K562 (cell line): ENCODE measurements around the gene CHSY1. TPM values are rescaled to one million over a fixed set of nuclear protein-coding genes. Genes with fewer than 3 reads are reported as not detected.

Experiments used
- BCOR ChIP-seq: fragments of 450-650 bp; IDR thresholded peaks from 2 replicates; pipeline ENCODE4 v1.6.1; 2016
- COPS2 ChIP-seq: fragments of 450-650 bp; conservative IDR thresholded peaks from 2 replicates; pipeline ENCODE4 v1.6.1; 2016; ENCODE audit warnings: mild to moderate bottlenecking, moderate library complexity
- CREM ChIP-seq: IDR thresholded peaks from 2 replicates; pipeline ENCODE4 v1.6.1; 2014; ENCODE audit warnings: antibody characterized with exemption, low read depth
- ELF2 ChIP-seq: fragments of 250-450 bp; sonication (Bioruptor Pico); IDR thresholded peaks from 2 replicates; pipeline ENCODE4 v1.5.0; 2021; ENCODE audit warnings: mild to moderate bottlenecking
- ETV5 ChIP-seq: sonication (generic); formaldehyde crosslinking; IDR thresholded peaks from 2 replicates; pipeline ENCODE4 v1.4.0; 2020; ENCODE audit warnings: low read depth, mild to moderate bottlenecking, missing genetic modification reagents
- FOSL1 ChIP-seq: fragments of 200-800 bp; sonication (Bioruptor generic); conservative IDR thresholded peaks from 2 replicates; pipeline ENCODE4 v1.6.1; 2016; ENCODE audit warnings: missing genetic modification characterization, missing compliant biosample characterization
- KLF1 ChIP-seq: fragments of 450-650 bp; IDR thresholded peaks from 2 replicates; pipeline ENCODE4 v1.6.1; 2016; ENCODE audit warnings: missing genetic modification characterization, missing compliant biosample characterization
- LARP7 ChIP-seq: fragments of 450-650 bp; IDR thresholded peaks from 2 replicates; pipeline ENCODE4 v1.6.1; 2016
- MIER1 ChIP-seq: fragments of 450-650 bp; IDR thresholded peaks from 2 replicates; pipeline ENCODE4 v1.6.1; 2016; ENCODE audit warnings: antibody characterized with exemption, mild to moderate bottlenecking, low read depth
- PCBP1 ChIP-seq: fragments of 200-400 bp; formaldehyde crosslinking; IDR thresholded peaks from 2 replicates; pipeline ENCODE4 v1.6.1; 2018; ENCODE audit warnings: mild to moderate bottlenecking, low read depth, low read length; ENCODE audit not compliant: poor library complexity, severe bottlenecking
- RBM34 ChIP-seq: fragments of 200-400 bp; formaldehyde crosslinking; IDR thresholded peaks from 2 replicates; pipeline ENCODE4 v1.6.1; 2018; ENCODE audit warnings: low read length, borderline replicate concordance; ENCODE audit not compliant: insufficient read depth
- SP2 ChIP-seq: IDR thresholded peaks from 2 replicates; pipeline ENCODE4 v1.6.1; 2011; ENCODE audit warnings: mild to moderate bottlenecking, low read depth, low read length, moderate library complexity; ENCODE audit not compliant: poor library complexity, severe bottlenecking; ENCODE audit errors: extremely low read depth
- SUPT5H ChIP-seq: fragments of 450-650 bp; IDR thresholded peaks from 2 replicates; pipeline ENCODE4 v1.6.1; 2016
- TARDBP ChIP-seq: fragments of 450-650 bp; IDR thresholded peaks from 2 replicates; pipeline ENCODE4 v1.6.1; 2016
- ZC3H8 ChIP-seq: fragments of 450-650 bp; IDR thresholded peaks from 2 replicates; pipeline ENCODE4 v1.6.1; 2017
- ZNF76 ChIP-seq: fragments of 250-450 bp; sonication (Bioruptor Pico); IDR thresholded peaks from 2 replicates; pipeline ENCODE4 v1.4.0; 2020; ENCODE audit warnings: mild to moderate bottlenecking, moderate library complexity, borderline replicate concordance
- polyA plus RNA-seq, 8 experiments: library from polyadenylated mRNA; depleted of rRNA in 4 of 8; stranded (reverse) in 5 of 8; unstranded in 3 of 8; fragments of >200 nt; fragmentation: Nextera tagmentation in 2 of 8; fragmentation: Illumina TruSeq in 1 of 8; extraction: Ambion mirVana in 2 of 8; extraction: Trizol in 1 of 8; gene quantifications; 2 replicates each; pipeline versions ENCODE4 v1.2.1 to v1.2.3, GENCODE V29; 2011 to 2014; ENCODE audit warnings: inconsistent platforms in 1 of 8, missing spikeins in 1 of 8
- total RNA-seq, 7 experiments: library from RNA; depleted of rRNA in 6 of 7; stranded (reverse); fragments of >200 nt in 6 of 7; fragmentation: Illumina TruSeq in 2 of 7; extraction: Trizol in 2 of 7; gene quantifications; 2 replicates each; pipeline versions ENCODE4 v1.2.1 to v1.2.3, GENCODE V29; 2011 to 2021; ENCODE audit warnings: low replicate concordance in 1 of 7
- TF ChIP-seq, protein P1 (sequence below): sonication (generic); formaldehyde crosslinking; IDR thresholded peaks from 2 replicates; pipeline ENCODE4 v1.9.0; 2022; ENCODE audit warnings: mild to moderate bottlenecking, missing genetic modification reagents
- TF ChIP-seq, protein P2 (sequence below): fragments of 250-450 bp; sonication (Bioruptor Pico); IDR thresholded peaks from 2 replicates; pipeline ENCODE4 v1.8.0; 2022; ENCODE audit warnings: inconsistent platforms
- TF ChIP-seq, protein P3 (sequence below): fragments of 450-650 bp; formaldehyde crosslinking; IDR thresholded peaks from 2 replicates; pipeline ENCODE4 v1.4.0; 2022; ENCODE audit warnings: mild to moderate bottlenecking, moderate library complexity
- TF ChIP-seq, protein P4 (sequence below): sonication (generic); formaldehyde crosslinking; IDR thresholded peaks from 2 replicates; pipeline ENCODE4 v1.8.0; 2022; ENCODE audit warnings: mild to moderate bottlenecking, missing genetic modification reagents
- TF ChIP-seq, protein P5 (sequence below): fragments of 250-450 bp; sonication (Bioruptor Pico); IDR thresholded peaks from 2 replicates; pipeline ENCODE4 v1.5.0; 2021

The CHSY1 gene
- total and polyA plus RNA-seq, 9 of the 15 experiments (the other 6 are each of a cell fraction or from before 2014, with no cell fraction given), result 7.0 to 16.4 (median 13.4) TPM

DNA sequence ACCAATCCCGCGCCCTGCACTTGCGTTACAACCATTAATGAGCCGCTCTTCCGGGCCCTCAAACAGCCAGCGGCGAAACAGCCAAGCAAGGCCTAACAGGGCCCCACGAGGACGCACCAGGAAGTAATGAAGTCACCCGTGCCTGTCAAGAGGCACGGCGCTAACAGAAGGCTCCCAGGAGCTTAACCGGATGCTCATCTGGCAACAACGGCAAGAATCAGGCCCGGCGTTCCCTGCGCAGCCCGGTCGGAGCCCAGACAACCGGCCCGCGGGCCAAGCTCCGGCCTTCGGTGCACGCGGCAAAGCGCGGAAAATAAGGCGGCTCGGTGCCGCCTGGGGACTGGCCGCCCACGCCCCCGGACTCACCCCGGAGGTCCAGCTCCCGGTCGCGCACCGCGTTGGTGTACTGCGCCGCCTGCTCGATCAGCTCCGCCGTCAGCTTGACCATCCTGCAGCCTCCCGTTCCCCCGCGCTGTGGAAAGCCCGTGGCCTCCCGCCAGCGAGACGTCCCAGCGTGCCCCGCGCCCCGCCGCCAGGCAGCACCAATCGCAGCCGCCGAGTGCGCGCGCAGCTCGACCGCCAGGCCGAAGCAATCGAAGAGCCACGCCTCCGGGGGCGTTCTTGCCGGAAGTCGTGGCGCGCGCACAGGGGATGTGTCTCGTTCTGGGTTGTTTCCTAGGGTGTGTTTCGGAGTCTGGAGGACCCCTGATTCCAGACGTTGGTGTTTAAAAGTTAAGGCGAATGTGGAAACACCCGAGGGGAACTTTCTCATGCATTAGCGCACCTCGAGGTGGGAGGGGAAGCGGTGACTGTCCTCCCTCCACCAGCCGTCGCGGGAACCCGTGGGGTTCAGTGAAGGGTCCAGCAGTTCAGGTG lies 43.1 kb upstream of the CHSY1 start, which contains the start of gene SNRPA1 (continued):
- TF ChIP-seq, protein P1, sequence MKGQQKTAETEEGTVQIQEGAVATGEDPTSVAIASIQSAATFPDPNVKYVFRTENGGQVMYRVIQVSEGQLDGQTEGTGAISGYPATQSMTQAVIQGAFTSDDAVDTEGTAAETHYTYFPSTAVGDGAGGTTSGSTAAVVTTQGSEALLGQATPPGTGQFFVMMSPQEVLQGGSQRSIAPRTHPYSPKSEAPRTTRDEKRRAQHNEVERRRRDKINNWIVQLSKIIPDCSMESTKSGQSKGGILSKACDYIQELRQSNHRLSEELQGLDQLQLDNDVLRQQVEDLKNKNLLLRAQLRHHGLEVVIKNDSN (CRISPR knock-in tag), result peak; percentile 50
- TF ChIP-seq, protein P2, sequence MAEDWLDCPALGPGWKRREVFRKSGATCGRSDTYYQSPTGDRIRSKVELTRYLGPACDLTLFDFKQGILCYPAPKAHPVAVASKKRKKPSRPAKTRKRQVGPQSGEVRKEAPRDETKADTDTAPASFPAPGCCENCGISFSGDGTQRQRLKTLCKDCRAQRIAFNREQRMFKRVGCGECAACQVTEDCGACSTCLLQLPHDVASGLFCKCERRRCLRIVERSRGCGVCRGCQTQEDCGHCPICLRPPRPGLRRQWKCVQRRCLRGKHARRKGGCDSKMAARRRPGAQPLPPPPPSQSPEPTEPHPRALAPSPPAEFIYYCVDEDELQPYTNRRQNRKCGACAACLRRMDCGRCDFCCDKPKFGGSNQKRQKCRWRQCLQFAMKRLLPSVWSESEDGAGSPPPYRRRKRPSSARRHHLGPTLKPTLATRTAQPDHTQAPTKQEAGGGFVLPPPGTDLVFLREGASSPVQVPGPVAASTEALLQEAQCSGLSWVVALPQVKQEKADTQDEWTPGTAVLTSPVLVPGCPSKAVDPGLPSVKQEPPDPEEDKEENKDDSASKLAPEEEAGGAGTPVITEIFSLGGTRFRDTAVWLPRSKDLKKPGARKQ (CRISPR knock-in tag), result no peak
- TF ChIP-seq FOSL1 (no peak; the same call in 1 of the 2 replicates), ZC3H8 (no peak), BCOR (no peak), PCBP1 (peak; percentile 50), TARDBP (no peak; the same call in 1 of the 2 replicates), ETV5 (CRISPR knock-in tag) (peak; percentile 89), ELF2 (CRISPR knock-in tag) (peak; percentile 90), COPS2 (no peak), SP2 (no peak), LARP7 (no peak), MIER1 (no peak), SUPT5H (peak; percentile 86), CREM (peak; percentile 86; the same call in 1 of the 2 replicates), ZNF76 (CRISPR knock-in tag) (no peak), RBM34 (0 out of 2 replicates have a peak, but pooled peaks have one; percentile 79), KLF1 (tag) (peak; percentile 62; the same call in 1 of the 2 replicates)
- TF ChIP-seq, protein P3, sequence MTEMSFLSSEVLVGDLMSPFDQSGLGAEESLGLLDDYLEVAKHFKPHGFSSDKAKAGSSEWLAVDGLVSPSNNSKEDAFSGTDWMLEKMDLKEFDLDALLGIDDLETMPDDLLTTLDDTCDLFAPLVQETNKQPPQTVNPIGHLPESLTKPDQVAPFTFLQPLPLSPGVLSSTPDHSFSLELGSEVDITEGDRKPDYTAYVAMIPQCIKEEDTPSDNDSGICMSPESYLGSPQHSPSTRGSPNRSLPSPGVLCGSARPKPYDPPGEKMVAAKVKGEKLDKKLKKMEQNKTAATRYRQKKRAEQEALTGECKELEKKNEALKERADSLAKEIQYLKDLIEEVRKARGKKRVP (CRISPR knock-in tag), result no peak
- TF ChIP-seq, protein P4, sequence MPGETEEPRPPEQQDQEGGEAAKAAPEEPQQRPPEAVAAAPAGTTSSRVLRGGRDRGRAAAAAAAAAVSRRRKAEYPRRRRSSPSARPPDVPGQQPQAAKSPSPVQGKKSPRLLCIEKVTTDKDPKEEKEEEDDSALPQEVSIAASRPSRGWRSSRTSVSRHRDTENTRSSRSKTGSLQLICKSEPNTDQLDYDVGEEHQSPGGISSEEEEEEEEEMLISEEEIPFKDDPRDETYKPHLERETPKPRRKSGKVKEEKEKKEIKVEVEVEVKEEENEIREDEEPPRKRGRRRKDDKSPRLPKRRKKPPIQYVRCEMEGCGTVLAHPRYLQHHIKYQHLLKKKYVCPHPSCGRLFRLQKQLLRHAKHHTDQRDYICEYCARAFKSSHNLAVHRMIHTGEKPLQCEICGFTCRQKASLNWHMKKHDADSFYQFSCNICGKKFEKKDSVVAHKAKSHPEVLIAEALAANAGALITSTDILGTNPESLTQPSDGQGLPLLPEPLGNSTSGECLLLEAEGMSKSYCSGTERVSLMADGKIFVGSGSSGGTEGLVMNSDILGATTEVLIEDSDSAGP, result 0 out of 2 replicates have a peak, but pooled peaks have one; percentile 53
- TF ChIP-seq, protein P5, sequence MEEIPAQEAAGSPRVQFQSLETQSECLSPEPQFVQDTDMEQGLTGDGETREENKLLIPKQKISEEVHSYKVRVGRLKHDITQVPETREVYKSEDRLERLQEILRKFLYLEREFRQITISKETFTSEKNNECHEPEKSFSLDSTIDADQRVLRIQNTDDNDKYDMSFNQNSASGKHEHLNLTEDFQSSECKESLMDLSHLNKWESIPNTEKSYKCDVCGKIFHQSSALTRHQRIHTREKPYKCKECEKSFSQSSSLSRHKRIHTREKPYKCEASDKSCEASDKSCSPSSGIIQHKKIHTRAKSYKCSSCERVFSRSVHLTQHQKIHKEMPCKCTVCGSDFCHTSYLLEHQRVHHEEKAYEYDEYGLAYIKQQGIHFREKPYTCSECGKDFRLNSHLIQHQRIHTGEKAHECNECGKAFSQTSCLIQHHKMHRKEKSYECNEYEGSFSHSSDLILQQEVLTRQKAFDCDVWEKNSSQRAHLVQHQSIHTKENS (CRISPR knock-in tag), result no peak
